Mononuclear cell (primary cell): ENCODE data around the gene CACNA1E. TPM values are rescaled to one million over a fixed set of nuclear protein-coding genes. Genes with fewer than 3 reads are reported as not detected.

Source experiments
- H3K27me3 ChIP-seq: 2 replicates; pipeline ENCODE4 v1.6.0; 2011; ENCODE audit warnings: low read length, control low read depth; ENCODE audit not compliant: insufficient read depth
- H3K4me1 ChIP-seq: 2 replicates; pipeline ENCODE4 v1.5.1; 2011; ENCODE audit warnings: mild to moderate bottlenecking, low read length, control low read depth; ENCODE audit not compliant: insufficient read depth
- H3K4me3 ChIP-seq: 2 replicates; pipeline ENCODE4 v1.5.1; 2011; ENCODE audit warnings: mild to moderate bottlenecking, low read length, moderate library complexity
- H3K9me3 ChIP-seq: 2 replicates; pipeline ENCODE4 v1.5.1; 2011; ENCODE audit warnings: low read depth, mild to moderate bottlenecking, control low read depth, low read length
- total RNA-seq: library from RNA; depleted of rRNA; stranded (reverse); fragments of >200 nt; gene quantifications from one replicate; pipeline ENCODE4 v1.2.3, GENCODE V29; 2012

The CACNA1E gene
- total RNA-seq, 1 donor: under 0.01 TPM

DNA sequence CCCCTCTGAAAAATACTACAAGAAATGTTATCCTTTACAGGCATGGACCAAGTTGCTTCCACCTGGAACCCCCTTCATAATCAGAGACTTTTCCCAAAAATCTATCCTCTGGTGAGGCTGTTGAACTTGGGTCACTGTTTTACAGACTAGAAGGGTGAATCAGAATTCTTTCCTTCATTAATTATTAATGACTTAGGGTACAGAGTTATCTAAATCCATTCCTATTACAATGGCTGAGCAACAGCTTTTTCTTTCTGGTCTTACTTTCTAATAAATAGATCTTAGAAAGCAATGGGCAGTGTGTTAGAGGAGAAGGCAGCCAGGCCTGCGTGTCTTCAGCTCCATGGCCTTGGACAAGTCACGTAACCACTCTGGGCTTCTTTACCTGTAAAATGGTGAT is 294.0 kb downstream of the CACNA1E start:
- Histone ChIP-seq H3K9me3 (no peaks in the 10 kb centered on the region), H3K4me1 (no peaks in the 10 kb centered on the region), H3K27me3 (no peaks in the 10 kb centered on the region), H3K4me3 (no peak overlapping the region)

- no peak overlapping the region for H3K4me3 ChIP-seq
- no peaks in the 10 kb centered on the region for H3K27me3 ChIP-seq
- no peaks in the 10 kb centered on the region for H3K4me1 ChIP-seq
- no peaks in the 10 kb centered on the region for H3K9me3 ChIP-seq
Observed at GRCh38 chr1:181777812-181778211, 294.5 kb downstream of the CACNA1E start.

DNA sequence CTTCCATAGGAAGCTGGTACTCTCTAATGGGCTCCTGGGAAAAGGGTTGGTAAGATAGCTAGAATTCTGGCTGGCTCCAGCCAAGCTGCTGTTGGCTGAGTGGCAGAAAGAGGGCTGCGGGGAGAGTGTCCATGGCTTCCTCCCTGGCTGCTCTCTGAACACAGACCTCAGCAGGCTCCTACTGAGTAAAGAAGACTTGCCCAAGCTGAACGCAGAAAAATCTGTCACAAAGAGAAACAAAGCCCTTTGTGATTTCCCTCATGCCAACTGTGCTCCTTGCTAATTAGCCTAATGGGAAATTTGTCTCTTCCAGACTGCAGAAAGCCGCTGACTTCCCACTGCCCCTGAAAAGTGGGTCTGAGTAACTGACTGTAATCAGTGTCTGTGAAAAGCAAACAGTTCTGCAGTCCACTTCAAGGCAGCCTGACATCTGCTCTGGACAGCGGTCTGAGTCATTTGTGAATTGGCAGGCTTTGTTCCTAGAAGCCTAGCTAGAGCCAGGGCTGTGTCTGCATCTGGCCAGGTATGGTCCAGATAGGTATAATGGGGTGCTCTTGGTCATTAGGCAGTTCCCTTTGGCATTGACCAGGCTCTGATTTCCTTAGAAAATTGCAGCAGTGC is 295.4 kb downstream of the CACNA1E start:
- H3K4me3 ChIP-seq: no peak overlapping the region
- H3K27me3 ChIP-seq: no peaks in the 10 kb centered on the region
- H3K9me3 ChIP-seq: no peaks in the 10 kb centered on the region
- no peaks in the 10 kb centered on the region for H3K4me1 ChIP-seq

DNA sequence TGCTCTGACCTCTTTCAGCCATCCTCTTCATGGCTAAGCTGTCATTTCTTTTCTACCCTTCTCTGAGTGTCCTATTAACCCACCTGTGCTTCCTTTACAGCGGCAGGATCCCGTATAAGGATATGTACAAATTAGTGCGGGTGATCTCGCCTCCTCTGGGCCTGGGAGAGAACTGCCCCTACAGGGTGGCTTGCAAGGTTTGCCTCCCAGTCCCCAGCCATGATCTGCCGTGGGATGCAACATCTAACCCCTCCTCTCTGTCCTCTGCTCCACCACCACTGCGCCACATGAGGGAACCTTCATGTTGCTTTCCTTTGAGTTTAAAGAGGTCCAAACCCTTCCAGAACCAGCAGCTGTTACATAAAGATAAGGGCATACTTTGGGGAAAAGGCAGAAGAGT is 296.0 kb downstream of the CACNA1E start:
- H3K4me3 ChIP-seq: no peak overlapping the region
- no peaks in the 10 kb centered on the region for H3K4me1 ChIP-seq
- no peaks in the 10 kb centered on the region for H3K9me3 ChIP-seq
- H3K27me3 ChIP-seq: no peaks in the 10 kb centered on the region

- H3K4me3 ChIP-seq: no peak overlapping the region
- no peaks in the 10 kb centered on the region for H3K27me3 ChIP-seq
- H3K4me1 ChIP-seq: no peaks in the 10 kb centered on the region
- no peaks in the 10 kb centered on the region for H3K9me3 ChIP-seq
Observed at GRCh38 chr1:181783208-181783607, 299.9 kb downstream of the CACNA1E start.

DNA sequence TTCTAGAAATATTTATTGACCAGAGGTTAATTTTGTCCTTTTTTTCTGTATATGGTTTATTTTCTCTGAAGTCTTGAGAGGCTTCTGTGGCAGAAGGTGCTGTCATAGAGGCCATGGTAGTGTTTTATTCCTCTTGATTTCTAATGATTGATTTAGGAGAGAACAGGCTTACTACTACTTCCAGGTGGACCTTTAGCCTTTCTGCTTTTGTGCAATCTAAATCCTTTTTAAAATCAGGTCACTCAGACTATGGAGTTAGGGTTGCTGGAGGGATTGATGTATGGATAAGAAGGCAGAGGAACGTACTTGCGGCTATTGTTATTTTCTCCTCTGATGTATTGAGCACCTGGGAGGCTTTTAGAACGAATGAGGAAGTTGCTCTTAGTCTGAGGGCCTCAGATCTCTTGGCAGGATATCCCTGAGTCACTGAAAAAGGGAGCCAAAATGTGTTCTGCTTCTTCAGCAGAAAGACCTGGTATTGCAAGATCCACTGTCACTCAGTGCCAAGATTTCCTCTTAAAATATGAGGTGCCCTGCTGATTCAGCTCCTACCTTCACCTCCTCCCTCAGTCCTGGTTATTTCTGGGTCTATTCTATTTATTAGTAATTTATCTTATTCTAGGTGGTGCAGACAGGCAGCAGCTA is 300.8 kb downstream of the CACNA1E start:
- Histone ChIP-seq H3K4me1 (no peaks in the 10 kb centered on the region), H3K27me3 (no peaks in the 10 kb centered on the region), H3K9me3 (no peaks in the 10 kb centered on the region), H3K4me3 (no peak overlapping the region)

DNA sequence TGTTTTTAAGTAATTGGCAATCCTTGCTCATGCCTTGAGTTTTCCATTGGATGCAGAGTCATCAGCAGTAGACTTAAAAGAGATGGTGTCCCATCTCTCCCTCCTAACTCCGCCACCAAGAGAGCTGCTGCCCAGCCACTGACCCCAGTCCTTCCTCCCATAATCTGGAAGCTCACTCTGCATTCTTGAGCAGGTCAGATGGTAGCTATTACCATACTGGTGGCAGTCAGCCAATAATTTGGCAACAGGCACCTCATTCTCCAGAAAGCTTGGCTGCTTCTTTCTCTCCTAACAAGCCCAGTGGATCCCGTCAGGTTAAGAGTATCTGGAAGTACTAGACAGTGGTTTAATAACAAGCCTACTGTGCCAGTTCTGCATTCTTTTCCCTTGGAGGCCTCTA is 306.1 kb downstream of the CACNA1E start:
- no peaks in the 10 kb centered on the region for H3K27me3 ChIP-seq
- no peaks in the 10 kb centered on the region for H3K9me3 ChIP-seq
- H3K4me3 ChIP-seq: no peak overlapping the region
- no peaks in the 10 kb centered on the region for H3K4me1 ChIP-seq

GRCh38 chr1:181791721-181792120 is 308.4 kb downstream of the CACNA1E start:
- H3K4me1 ChIP-seq: no peaks in the 10 kb centered on the region
- no peak overlapping the region for H3K4me3 ChIP-seq
- H3K9me3 ChIP-seq: no peaks in the 10 kb centered on the region
- H3K27me3 ChIP-seq: no peaks in the 10 kb centered on the region

DNA sequence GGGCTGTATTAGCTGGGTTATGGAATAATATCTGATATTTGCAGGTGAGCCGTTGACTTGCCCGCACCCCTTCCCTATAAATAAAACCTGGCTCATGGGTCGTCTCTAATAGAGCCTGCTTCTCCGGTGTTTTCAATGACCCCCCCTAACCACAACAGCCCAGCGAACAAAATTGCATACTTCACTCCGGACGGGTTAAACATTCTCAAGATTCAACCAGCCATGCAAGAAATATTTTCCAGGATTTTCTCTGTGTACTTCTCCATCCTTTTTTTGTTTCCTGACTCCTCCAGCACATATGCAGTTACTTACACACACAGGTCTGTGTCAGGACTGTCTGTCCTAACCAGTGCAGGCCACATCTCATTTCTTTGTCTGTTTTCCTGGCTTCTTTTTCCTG is 310.5 kb downstream of the CACNA1E start:
- H3K27me3 ChIP-seq: no peaks in the 10 kb centered on the region
- no peak overlapping the region for H3K4me3 ChIP-seq
- no peaks in the 10 kb centered on the region for H3K4me1 ChIP-seq
- no peaks in the 10 kb centered on the region for H3K9me3 ChIP-seq

DNA sequence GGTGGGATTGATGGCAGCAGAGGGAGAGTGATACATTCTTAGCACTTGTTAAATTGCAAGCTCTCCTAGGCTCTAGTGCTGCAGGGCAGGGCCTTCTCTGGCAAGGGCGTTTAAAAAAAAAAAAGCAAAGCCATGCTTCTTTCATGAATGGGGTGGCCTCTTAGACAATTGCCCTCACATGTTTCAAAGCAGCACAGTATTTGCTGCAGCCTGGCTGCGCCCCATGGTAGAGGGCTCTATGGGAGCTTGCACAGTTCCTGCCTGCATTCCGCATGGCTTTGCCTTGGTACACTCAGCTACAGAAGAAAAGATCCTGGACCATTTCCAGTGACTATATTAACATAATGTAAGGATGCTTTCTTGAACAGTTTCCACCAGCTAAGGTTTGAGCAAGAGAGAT is 311.0 kb downstream of the CACNA1E start:
- H3K9me3 ChIP-seq: no peaks in the 10 kb centered on the region
- no peaks in the 10 kb centered on the region for H3K27me3 ChIP-seq
- H3K4me3 ChIP-seq: no peak overlapping the region
- no peaks in the 10 kb centered on the region for H3K4me1 ChIP-seq

GRCh38 chr1:181798191-181798926 is 315.0 kb downstream of the CACNA1E start:
- Histone ChIP-seq H3K4me1 (no peaks in the 10 kb centered on the region), H3K9me3 (no peaks in the 10 kb centered on the region), H3K27me3 (no peaks in the 10 kb centered on the region), H3K4me3 (no peak overlapping the region)

DNA sequence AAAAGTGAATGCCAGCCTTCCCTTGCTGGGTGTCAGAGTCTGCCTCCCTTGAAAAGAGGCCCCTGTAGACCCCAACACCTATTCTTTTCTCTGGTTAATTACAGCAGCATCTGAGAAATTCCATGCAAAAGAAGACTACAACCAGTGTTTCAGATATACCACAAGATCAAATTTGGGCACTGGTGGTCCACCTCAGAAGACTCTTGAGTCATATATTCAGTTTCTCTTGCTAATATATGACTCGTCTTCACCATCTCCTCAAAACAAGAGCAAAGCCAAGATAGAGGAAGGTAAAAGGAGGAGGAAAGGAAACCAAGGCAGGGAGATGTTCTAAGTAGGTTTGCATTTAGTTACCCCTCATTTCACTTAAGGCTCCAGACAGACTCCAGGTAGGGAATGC is 318.3 kb downstream of the CACNA1E start:
- H3K4me3 ChIP-seq: no peak overlapping the region
- H3K4me1 ChIP-seq: no peaks in the 10 kb centered on the region
- H3K27me3 ChIP-seq: no peaks in the 10 kb centered on the region
- no peaks in the 10 kb centered on the region for H3K9me3 ChIP-seq

- Histone ChIP-seq H3K4me1 (no peaks in the 10 kb centered on the region), H3K27me3 (no peaks in the 10 kb centered on the region), H3K4me3 (no peak overlapping the region), H3K9me3 (no peaks in the 10 kb centered on the region)
Observed at GRCh38 chr1:181802466-181802865, 319.1 kb downstream of the CACNA1E start.

DNA sequence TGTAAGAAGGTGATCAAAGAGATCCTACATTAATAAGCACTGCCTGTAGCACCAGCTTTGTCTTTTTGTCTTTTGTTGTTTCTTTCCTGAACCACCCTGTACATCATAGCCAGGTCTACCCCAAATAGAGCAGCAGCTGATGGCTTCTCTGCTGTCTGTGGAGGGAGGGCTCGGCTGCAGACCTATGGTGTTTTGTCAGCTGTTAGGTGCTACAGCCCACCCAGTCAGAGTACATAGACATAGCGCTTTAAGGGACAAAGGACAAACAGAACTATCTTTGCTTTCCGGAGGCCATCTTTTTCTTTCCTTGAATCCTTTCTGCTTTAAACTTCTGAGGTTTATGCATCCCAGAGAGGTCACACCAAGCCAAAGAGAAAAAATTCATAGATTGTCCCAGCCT is 320.1 kb downstream of the CACNA1E start:
- Histone ChIP-seq H3K27me3 (no peaks in the 10 kb centered on the region), H3K9me3 (no peaks in the 10 kb centered on the region), H3K4me3 (no peak overlapping the region), H3K4me1 (no peaks in the 10 kb centered on the region)

GRCh38 chr1:181804989-181805388 is 321.7 kb downstream of the CACNA1E start:
- Histone ChIP-seq H3K4me3 (no peak overlapping the region), H3K9me3 (no peaks in the 10 kb centered on the region), H3K4me1 (no peaks in the 10 kb centered on the region), H3K27me3 (no peaks in the 10 kb centered on the region)

- Histone ChIP-seq H3K4me1 (no peaks in the 10 kb centered on the region), H3K9me3 (no peaks in the 10 kb centered on the region), H3K4me3 (no peak overlapping the region), H3K27me3 (no peaks in the 10 kb centered on the region)
Observed at GRCh38 chr1:181806746-181807145, 323.4 kb downstream of the CACNA1E start.
